ENCODE measurements around the gene RIOK2.

Gene RIOK2

DNA sequence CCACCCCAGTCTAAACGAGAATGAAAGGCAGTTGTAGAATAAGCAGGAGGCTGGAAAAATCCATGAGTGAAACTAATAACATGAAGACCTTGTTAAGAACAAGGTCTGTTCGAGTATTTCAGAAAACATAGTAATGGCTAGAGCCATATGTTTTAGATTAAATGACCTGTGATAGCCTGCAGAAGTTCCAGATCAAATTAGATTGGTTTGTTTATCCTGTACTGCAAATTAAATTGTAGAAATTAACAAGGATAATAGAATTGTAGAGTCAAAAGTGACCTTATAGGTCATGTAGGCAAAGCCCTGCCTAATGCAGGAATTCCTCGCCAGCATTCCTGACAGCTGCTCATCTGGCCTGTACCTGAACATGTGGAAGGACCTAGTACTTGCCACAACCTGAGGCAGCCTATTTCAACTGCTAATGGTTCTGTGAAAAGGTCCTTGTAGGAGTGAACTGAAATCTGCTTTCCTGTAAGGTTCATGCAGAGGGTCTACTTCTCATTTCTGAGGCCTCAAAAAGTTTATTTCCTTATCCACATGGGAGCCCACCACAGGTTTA, 57.8 kb downstream of the RIOK2 start:
- no peak for DNase-seq (ENCODE audit: low read depth in 2 of 2)

DNA sequence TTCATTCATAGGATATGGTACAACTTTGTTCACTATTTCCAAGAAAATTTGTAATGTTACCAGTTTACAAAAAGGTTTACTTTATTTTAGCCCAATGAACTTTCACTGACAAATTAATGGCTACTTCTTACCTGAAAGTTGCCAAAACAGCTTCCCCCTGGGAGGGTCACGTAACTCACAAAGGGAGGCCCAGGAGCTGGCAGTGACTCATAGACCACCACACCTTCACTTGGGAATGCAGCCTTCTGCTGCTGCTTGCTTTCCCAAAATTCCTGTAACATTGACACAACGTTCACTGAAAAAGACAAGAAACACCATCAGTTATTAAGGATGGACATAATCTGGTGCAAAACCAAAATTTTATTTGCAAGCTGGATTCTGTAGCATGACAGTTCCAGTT, 58.7 kb downstream of the RIOK2 start:
- DNase-seq (ENCODE audit: low read depth in 2 of 2), result no peak

DNA sequence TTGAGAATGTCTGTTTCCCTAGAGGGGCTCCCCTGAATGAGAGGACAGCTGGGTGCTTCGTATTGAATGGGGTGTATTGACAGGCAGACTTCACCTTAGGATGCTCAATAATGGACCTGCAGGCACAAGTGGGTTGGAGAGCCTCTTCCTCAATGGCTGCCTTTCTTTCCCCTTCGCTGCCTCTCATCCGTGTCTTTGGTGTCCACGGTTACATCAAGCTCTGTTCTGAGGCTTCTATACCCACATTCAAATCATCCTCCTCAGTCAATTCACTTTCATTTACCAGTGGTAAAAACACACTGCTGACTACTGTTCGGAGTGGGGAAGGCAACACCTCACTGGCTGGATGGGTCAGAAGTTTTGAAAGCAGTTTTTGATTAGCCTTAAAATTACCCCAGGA, 61.2 kb downstream of the RIOK2 start:
- no peak for DNase-seq (ENCODE audit: low read depth in 2 of 2)

DNA sequence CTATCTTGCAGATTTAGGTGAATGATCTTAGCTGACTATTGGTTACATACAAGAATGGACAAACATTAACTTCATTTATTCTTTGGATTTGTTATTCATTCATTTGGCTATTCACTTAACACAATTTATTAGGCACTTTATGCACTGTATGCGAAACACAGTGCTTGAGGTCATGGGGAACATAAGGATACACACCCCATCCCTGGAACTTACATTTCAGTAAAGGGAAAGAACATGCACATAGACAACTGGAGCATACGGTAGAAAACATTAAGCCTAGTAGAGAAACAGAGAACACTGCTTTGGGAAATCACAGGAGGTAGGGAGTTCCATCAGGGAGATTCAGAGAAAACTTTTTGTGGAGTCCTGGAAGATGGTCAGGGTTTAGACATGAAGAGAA, 62.9 kb downstream of the RIOK2 start:
- DNase-seq (ENCODE audit: low read depth in 2 of 2), result no peak

DNA sequence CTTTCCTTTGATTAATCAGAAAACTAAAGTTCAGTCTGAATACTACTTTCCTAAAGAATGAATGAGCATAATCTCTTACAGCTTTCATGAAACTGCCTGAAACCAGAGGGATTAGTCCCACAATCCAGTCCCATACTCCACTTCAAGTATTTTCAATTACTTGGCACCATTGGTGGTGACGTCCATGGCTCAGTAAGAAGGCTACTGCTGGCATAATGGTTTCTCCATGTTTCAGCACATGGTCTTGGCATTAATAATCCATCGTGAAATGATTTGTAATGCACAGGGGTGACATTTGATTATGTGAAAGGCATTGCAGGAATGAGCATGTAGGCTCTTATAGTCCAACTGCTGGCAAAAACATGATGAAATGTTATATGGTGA, 64.0 kb downstream of the RIOK2 start:
- DNase-seq (ENCODE audit: low read depth in 2 of 2), result no peak

DNA sequence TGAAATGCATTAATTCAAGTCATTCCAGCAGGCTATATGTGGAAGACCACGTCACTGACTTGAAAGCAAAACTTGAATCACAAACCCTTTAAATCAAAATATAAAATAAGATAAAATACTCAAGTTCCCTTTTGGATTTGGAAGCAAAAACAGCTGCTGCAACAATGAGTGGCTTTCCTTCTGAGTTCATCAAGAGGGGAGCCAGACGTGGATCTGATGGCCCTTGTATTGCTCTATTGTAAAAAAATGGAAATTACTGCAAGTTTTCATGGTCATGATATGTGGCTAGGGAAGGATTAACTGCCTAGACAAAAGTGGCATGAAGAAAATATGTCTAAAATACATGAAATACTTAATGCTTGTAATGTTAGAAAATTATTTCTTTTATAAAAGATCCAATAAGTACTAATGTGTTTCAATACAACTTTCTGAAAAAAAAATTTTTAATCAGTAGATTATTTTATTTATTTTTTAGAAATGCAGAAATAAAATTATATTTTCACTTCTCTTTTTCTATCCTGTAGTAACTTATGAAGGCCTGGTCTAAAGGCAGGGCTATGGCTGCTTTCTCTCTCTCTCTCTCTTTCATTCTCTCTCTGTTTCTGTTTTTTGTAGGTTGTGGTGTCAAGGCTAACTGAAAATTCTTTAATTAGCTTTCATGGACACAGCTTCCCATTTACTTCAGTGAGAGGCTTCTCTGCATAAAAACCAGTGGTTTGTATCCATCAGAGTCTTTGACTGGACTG, 64.6 kb downstream of the RIOK2 start:
- no peak for DNase-seq (ENCODE audit: low read depth in 2 of 2)

DNA sequence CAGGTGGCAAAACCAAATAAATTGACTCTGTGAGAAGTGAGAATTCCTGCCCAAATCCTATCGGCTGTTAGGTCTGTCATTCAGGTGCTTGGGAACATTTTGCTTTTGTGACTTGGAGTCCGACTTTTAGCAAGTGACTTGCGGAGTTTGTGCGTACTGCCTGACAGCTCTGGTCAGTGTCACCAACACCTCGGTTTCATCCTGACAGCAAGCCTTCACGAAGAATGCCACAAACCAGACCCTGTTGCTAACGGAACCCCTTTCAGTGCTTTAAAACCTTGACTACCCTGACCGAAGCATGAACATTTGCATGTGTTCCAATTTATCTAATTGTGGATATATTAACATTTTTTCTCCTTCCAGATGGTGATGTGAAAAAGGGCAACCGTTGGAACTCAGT, 67.1 kb downstream of the RIOK2 start:
- DNase-seq (ENCODE audit: low read depth in 2 of 2), result no peak

DNA sequence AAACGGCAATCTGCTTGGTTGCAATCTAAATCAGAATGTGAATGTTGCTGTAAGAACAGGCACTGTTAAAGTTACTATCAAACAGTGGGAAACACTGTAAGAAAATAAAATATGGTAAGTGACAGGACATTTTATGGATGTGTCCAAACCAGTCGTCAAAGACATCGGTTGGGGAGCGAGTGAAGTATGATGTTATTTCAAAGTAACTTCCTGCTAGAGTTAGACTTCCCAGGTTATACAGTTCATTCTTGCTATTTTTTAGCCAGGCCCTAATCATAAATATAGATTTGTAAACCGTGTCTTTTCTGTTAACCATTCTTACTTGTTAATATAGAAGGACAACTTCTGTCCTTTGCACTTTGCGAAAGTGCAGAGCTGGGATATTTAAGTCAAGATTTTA, 70.8 kb downstream of the RIOK2 start:
- no peak for DNase-seq (ENCODE audit: low read depth in 2 of 2)

DNA sequence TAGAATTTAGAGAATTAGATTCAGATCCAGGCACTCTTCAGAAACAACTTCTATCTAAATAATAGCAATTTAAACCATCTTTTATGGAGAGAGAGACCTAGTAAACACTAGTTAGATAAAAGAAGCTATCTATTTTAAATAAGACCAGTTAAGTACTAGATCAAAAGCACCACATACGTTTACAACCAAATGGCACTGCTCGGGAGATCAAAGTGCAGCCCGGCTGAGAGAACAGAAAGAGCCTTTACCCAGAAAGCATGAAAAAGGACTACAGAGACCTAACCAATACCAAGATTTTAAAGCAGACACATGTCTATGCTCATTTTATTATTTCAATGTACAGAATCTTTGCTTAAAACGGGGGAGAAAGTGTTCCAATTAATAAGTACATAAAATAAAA, 71.4 kb downstream of the RIOK2 start:
- no peak for DNase-seq (ENCODE audit: low read depth in 2 of 2)

DNA sequence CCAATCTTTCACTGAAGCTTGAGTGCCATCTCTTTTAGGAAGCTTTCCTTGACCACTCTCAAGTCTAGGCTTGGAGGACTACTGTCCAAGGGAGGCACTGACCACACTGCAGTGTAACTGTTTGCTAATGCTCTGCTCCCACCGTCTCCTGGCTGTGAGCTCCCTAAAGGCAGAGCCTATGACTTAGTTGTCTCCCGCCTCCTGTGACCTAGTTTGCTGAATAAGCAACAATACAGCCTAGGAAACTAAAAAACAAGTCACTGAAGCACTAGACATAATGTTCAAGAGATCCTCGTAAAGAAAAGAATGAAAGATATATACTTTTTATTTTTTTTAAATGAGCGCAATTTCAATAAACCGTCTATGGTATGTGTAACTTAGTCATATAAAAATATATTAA, 72.0 kb downstream of the RIOK2 start:
- DNase-seq (ENCODE audit: low read depth in 2 of 2), result no peak
